HG03280 (cell line): ENCODE results near the gene ETV5.
A peak's percentile ranks its signal among the peaks of the same experiment; 100 is the strongest.
"Not testable (repeated sequence)": the region's sequence is repeated elsewhere in the genome, so short reads cannot be mapped to it uniquely, and the experiment has no call there.

ENCODE experiments used
- ATAC-seq: cut with Tn5 transposase; IDR thresholded peaks from one replicate; pipeline ENCODE4 v1.9.1; 2021; ENCODE audit warnings: mild to moderate bottlenecking, moderate library complexity; ENCODE audit not compliant: unreplicated experiment

The ETV5 gene

GRCh38 chr3:186032321-186032720 is 76.6 kb downstream of the ETV5 start:
- ATAC-seq, result no peak

- ATAC-seq, result not testable (repeated sequence)
Measured at GRCh38 chr3:186025993-186026392, 82.9 kb downstream of the ETV5 start.

GRCh38 chr3:186025161-186025560 is 83.7 kb downstream of the ETV5 start:
- ATAC-seq, result no peak

- no peak for ATAC-seq
Measured at GRCh38 chr3:186024210-186024609, 84.7 kb downstream of the ETV5 start.

- ATAC-seq, result no peak
Measured at GRCh38 chr3:186022931-186023330, 86.0 kb downstream of the ETV5 start.

- no peak for ATAC-seq
Measured at GRCh38 chr3:186021673-186022362, 87.1 kb downstream of the ETV5 start.

GRCh38 chr3:186021250-186021649 is 87.6 kb downstream of the ETV5 start:
- ATAC-seq, result not testable (repeated sequence)

- ATAC-seq, result not testable (repeated sequence)
Measured at GRCh38 chr3:186019288-186019687, 89.6 kb downstream of the ETV5 start.

GRCh38 chr3:186014866-186015265 is 94.0 kb downstream of the ETV5 start:
- ATAC-seq, result no peak

- ATAC-seq, result no peak
Measured at GRCh38 chr3:186013312-186013711, 95.6 kb downstream of the ETV5 start.

- no peak for ATAC-seq
Measured at GRCh38 chr3:186012137-186012536, 96.8 kb downstream of the ETV5 start.

- no peak for ATAC-seq
Measured at GRCh38 chr3:186004671-186005070, 104.2 kb downstream of the ETV5 start.

GRCh38 chr3:186004209-186004608 is 104.7 kb downstream of the ETV5 start:
- peak; percentile 47 for ATAC-seq

- ATAC-seq, result peak; percentile 76
Measured at GRCh38 chr3:186003610-186004009, 105.3 kb downstream of the ETV5 start.

- ATAC-seq, result no peak
Measured at GRCh38 chr3:186002884-186003472, 105.9 kb downstream of the ETV5 start.

- ATAC-seq, result no peak
Measured at GRCh38 chr3:186001842-186002241, 107.0 kb downstream of the ETV5 start.

- ATAC-seq, result no peak
Measured at GRCh38 chr3:185999221-185999620, 109.7 kb downstream of the ETV5 start.

GRCh38 chr3:185998136-185998535 is 110.8 kb downstream of the ETV5 start:
- no peak for ATAC-seq

- ATAC-seq, result no peak
Measured at GRCh38 chr3:185997130-185997529, 111.8 kb downstream of the ETV5 start.
